Liver (tissue), 3 donors: ENCODE results near the gene COMTD1.

Source experiments
- EGR1 ChIP-seq, 2 donors: IDR thresholded peaks; 2 replicates each; pipeline ENCODE4 v1.6.1; 2016 to 2018; ENCODE audit warnings: antibody characterized with exemption in 2 of 2, low read depth in 2 of 2
- GABPA ChIP-seq, 2 donors: IDR thresholded peaks in 1 of 2; conservative IDR thresholded peaks in 1 of 2; 2 replicates each; pipeline ENCODE4 v1.6.1; 2016; ENCODE audit warnings: antibody characterized with exemption in 2 of 2, mild to moderate bottlenecking in 1 of 2, moderate library complexity in 1 of 2
- HNF4G ChIP-seq: IDR thresholded peaks from 2 replicates; pipeline ENCODE4 v1.6.1; 2016; ENCODE audit warnings: antibody characterized with exemption
- NR2F2 ChIP-seq: IDR thresholded peaks from 2 replicates; pipeline ENCODE4 v1.6.1; 2016; ENCODE audit warnings: antibody characterized with exemption
- RAD21 ChIP-seq, 2 donors: IDR thresholded peaks; 2 replicates each; pipeline ENCODE4 v1.6.1; 2016; ENCODE audit warnings: antibody characterized with exemption in 2 of 2, mild to moderate bottlenecking in 2 of 2
- SP1 ChIP-seq: IDR thresholded peaks from 2 replicates; pipeline ENCODE4 v1.6.1; 2018; ENCODE audit warnings: antibody characterized with exemption, mild to moderate bottlenecking
- YY1 ChIP-seq: IDR thresholded peaks from 2 replicates; pipeline ENCODE4 v1.6.1; 2016; ENCODE audit warnings: antibody characterized with exemption, mild to moderate bottlenecking
- TF ChIP-seq, protein P1 (sequence below): fragments of 150-350 bp; IDR thresholded peaks from 2 replicates; pipeline ENCODE4 v1.5.1; 2017; ENCODE audit warnings: improper control_type of control experiment, low read depth, low read length; ENCODE audit not compliant: missing input control
- TF ChIP-seq, protein P2 (sequence below): IDR thresholded peaks from 2 replicates; pipeline ENCODE4 v1.6.1; 2016; ENCODE audit warnings: antibody characterized with exemption
- TF ChIP-seq, protein P3 (sequence below): IDR thresholded peaks from 2 replicates; pipeline ENCODE4 v1.6.1; 2016; ENCODE audit warnings: antibody characterized with exemption, mild to moderate bottlenecking
- TF ChIP-seq, protein P4 (sequence below): IDR thresholded peaks from 2 replicates; pipeline ENCODE4 v1.6.1; 2016; ENCODE audit warnings: antibody characterized with exemption
- TF ChIP-seq, protein P5 (sequence below): IDR thresholded peaks from 2 replicates; pipeline ENCODE4 v1.6.1; 2016; ENCODE audit warnings: antibody characterized with exemption
- donor health status: healthy.
- donor health status: healthy.

DNA sequence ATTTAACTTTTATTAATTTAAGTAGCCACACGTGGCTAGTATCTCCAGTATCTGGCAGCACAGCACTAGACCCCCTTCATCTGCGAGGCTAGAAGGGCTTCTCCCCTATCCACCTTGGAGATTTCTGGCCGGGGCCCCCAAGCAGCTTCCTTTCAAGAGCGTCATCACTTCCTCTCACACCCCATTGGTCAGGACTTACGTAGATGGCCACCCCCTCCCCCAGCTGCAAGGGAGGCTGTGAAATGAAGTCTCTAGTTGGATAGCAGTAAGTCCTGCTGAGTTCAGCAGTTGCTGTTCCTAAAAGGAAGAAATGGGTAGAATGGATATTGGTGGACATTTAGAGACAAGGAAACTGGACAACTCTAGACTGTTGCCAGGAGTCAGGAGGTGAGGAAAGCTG is 33.8 kb upstream of the COMTD1 start:
- TF ChIP-seq, protein P1, sequence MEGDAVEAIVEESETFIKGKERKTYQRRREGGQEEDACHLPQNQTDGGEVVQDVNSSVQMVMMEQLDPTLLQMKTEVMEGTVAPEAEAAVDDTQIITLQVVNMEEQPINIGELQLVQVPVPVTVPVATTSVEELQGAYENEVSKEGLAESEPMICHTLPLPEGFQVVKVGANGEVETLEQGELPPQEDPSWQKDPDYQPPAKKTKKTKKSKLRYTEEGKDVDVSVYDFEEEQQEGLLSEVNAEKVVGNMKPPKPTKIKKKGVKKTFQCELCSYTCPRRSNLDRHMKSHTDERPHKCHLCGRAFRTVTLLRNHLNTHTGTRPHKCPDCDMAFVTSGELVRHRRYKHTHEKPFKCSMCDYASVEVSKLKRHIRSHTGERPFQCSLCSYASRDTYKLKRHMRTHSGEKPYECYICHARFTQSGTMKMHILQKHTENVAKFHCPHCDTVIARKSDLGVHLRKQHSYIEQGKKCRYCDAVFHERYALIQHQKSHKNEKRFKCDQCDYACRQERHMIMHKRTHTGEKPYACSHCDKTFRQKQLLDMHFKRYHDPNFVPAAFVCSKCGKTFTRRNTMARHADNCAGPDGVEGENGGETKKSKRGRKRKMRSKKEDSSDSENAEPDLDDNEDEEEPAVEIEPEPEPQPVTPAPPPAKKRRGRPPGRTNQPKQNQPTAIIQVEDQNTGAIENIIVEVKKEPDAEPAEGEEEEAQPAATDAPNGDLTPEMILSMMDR, result no peak
- TF ChIP-seq YY1 (no peak), NR2F2 (no peak), GABPA (IDR thresholded peaks at IDR 0.05 in 1 of 2, conservative IDR thresholded peaks at IDR 0.05 in 1 of 2) (no peak), EGR1 (IDR thresholded peaks at IDR 0.05; ENCODE audit: low read depth in 2 of 2) (no peak), HNF4G (no peak), SP1 (no peak), RAD21 (IDR thresholded peaks at IDR 0.05) (no peak)
- TF ChIP-seq, protein P2, sequence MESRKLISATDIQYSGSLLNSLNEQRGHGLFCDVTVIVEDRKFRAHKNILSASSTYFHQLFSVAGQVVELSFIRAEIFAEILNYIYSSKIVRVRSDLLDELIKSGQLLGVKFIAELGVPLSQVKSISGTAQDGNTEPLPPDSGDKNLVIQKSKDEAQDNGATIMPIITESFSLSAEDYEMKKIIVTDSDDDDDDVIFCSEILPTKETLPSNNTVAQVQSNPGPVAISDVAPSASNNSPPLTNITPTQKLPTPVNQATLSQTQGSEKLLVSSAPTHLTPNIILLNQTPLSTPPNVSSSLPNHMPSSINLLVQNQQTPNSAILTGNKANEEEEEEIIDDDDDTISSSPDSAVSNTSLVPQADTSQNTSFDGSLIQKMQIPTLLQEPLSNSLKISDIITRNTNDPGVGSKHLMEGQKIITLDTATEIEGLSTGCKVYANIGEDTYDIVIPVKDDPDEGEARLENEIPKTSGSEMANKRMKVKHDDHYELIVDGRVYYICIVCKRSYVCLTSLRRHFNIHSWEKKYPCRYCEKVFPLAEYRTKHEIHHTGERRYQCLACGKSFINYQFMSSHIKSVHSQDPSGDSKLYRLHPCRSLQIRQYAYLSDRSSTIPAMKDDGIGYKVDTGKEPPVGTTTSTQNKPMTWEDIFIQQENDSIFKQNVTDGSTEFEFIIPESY, result no peak
- TF ChIP-seq, protein P3, sequence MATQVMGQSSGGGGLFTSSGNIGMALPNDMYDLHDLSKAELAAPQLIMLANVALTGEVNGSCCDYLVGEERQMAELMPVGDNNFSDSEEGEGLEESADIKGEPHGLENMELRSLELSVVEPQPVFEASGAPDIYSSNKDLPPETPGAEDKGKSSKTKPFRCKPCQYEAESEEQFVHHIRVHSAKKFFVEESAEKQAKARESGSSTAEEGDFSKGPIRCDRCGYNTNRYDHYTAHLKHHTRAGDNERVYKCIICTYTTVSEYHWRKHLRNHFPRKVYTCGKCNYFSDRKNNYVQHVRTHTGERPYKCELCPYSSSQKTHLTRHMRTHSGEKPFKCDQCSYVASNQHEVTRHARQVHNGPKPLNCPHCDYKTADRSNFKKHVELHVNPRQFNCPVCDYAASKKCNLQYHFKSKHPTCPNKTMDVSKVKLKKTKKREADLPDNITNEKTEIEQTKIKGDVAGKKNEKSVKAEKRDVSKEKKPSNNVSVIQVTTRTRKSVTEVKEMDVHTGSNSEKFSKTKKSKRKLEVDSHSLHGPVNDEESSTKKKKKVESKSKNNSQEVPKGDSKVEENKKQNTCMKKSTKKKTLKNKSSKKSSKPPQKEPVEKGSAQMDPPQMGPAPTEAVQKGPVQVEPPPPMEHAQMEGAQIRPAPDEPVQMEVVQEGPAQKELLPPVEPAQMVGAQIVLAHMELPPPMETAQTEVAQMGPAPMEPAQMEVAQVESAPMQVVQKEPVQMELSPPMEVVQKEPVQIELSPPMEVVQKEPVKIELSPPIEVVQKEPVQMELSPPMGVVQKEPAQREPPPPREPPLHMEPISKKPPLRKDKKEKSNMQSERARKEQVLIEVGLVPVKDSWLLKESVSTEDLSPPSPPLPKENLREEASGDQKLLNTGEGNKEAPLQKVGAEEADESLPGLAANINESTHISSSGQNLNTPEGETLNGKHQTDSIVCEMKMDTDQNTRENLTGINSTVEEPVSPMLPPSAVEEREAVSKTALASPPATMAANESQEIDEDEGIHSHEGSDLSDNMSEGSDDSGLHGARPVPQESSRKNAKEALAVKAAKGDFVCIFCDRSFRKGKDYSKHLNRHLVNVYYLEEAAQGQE, result no peak
- TF ChIP-seq, protein P4, sequence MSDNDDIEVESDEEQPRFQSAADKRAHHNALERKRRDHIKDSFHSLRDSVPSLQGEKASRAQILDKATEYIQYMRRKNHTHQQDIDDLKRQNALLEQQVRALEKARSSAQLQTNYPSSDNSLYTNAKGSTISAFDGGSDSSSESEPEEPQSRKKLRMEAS, result no peak
- TF ChIP-seq, protein P5, sequence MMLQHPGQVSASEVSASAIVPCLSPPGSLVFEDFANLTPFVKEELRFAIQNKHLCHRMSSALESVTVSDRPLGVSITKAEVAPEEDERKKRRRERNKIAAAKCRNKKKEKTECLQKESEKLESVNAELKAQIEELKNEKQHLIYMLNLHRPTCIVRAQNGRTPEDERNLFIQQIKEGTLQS, result no peak
